Mucosa of rectum (tissue), 2 donors: Measurements from ENCODE around the gene SMYD4.

Experiments
- H3K27ac ChIP-seq, 2 donors: one replicate each; pipeline ENCODE4 v1.7.0; 2013; ENCODE audit warnings: inconsistent platforms in 2 of 2, low read depth in 2 of 2, low read length in 2 of 2
- H3K27me3 ChIP-seq, 2 donors: one replicate each; pipeline ENCODE4 v1.7.0; 2013; ENCODE audit warnings: low read length in 2 of 2; ENCODE audit not compliant: control insufficient read depth in 2 of 2, insufficient read depth in 2 of 2
- H3K36me3 ChIP-seq, 2 donors: one replicate each; pipeline ENCODE4 v1.7.0; 2013; ENCODE audit warnings: low read length in 2 of 2; ENCODE audit not compliant: control insufficient read depth in 2 of 2, insufficient read depth in 2 of 2
- H3K4me1 ChIP-seq, 2 donors: one replicate each; pipeline ENCODE4 v1.7.0; 2013; ENCODE audit warnings: low read length in 2 of 2, mild to moderate bottlenecking in 1 of 2; ENCODE audit not compliant: control insufficient read depth in 2 of 2, insufficient read depth in 2 of 2
- H3K4me3 ChIP-seq, 2 donors: one replicate each; pipeline ENCODE4 v1.7.0; 2013; ENCODE audit warnings: low read length in 2 of 2
- H3K9ac ChIP-seq, 2 donors: one replicate each; pipeline ENCODE4 v1.7.0; 2013; ENCODE audit warnings: low read length in 2 of 2, low read depth in 1 of 2, mild to moderate bottlenecking in 1 of 2
- H3K9me3 ChIP-seq, 2 donors: one replicate each; pipeline ENCODE4 v1.7.0; 2013; ENCODE audit warnings: low read length in 2 of 2; ENCODE audit not compliant: control insufficient read depth in 2 of 2
- donor health status: healthy.
- donor health status: Normal muscosa, but diverticular disease.

SMYD4 gene

GRCh38 chr17:1829592-1830257, at the start of gene SMYD4, which contains the start of gene RPA1:
TSS of gene SMYD4 (minus strand) at chr17:1829902. CDS start at chr17:1827994, 1,908 bp downstream.
TSS of gene RPA1 (plus strand) at chr17:1830005. CDS start at chr17:1830094, 89 bp downstream.
- Histone ChIP-seq H3K9me3 (no peaks in the 10 kb centered on the region), H3K27me3 (no peaks in the 10 kb centered on the region), H3K36me3 (peaks cover 3 to 8% of the 10 kb centered on the region in 2 donors), H3K4me3 (peak within 1 kb of the TSS; percentile 65 to 90), H3K27ac (peak within 1 kb of the TSS; percentile 78 to 81), H3K4me1 (peaks cover 7 to 11% of the 10 kb centered on the region in 2 donors), H3K9ac (peak within 1 kb of the TSS; percentile 84 to 86)

GRCh38 chr17:1878419-1879121, 48.9 kb upstream of the SMYD4 start:
- Histone ChIP-seq H3K27me3 (no peaks in the 10 kb centered on the region), H3K4me1 (no peaks in the 10 kb centered on the region), H3K9ac (no peak overlapping the region), H3K4me3 (no peak overlapping the region), H3K9me3 (no peaks in the 10 kb centered on the region), H3K36me3 (peaks cover 60 to 66% of the 10 kb centered on the region in 2 donors), H3K27ac (no peak overlapping the region)

- H3K9ac ChIP-seq = no peak overlapping the region
- no peak overlapping the region for H3K27ac ChIP-seq
- H3K4me1 ChIP-seq = peaks cover 0 to 2% of the 10 kb centered on the region in 2 donors
- peaks cover 52 to 57% of the 10 kb centered on the region in 2 donors for H3K36me3 ChIP-seq
- H3K27me3 ChIP-seq = no peaks in the 10 kb centered on the region
- no peak overlapping the region for H3K4me3 ChIP-seq
- no peaks in the 10 kb centered on the region for H3K9me3 ChIP-seq
Observed at GRCh38 chr17:1875597-1875996, 45.9 kb upstream of the SMYD4 start.

- no peak overlapping the region for H3K4me3 ChIP-seq
- H3K36me3 ChIP-seq = peaks cover 36% of the 10 kb centered on the region in 2 donors
- H3K4me1 ChIP-seq = peaks cover 0 to 2% of the 10 kb centered on the region in 2 donors
- H3K27me3 ChIP-seq = no peaks in the 10 kb centered on the region
- H3K27ac ChIP-seq = no peak overlapping the region
- H3K9me3 ChIP-seq = no peaks in the 10 kb centered on the region
- no peak overlapping the region for H3K9ac ChIP-seq
Observed at GRCh38 chr17:1873418-1873817, 43.7 kb upstream of the SMYD4 start.

- Histone ChIP-seq H3K27me3 (no peaks in the 10 kb centered on the region), H3K27ac (no peak overlapping the region), H3K36me3 (peaks cover 35 to 37% of the 10 kb centered on the region in 2 donors), H3K4me3 (no peak overlapping the region), H3K9ac (no peak overlapping the region), H3K4me1 (peaks cover 0 to 2% of the 10 kb centered on the region in 2 donors), H3K9me3 (no peaks in the 10 kb centered on the region)
Observed at GRCh38 chr17:1872976-1873375, 43.3 kb upstream of the SMYD4 start.

GRCh38 chr17:1872254-1872653, 42.6 kb upstream of the SMYD4 start:
- Histone ChIP-seq H3K27me3 (no peaks in the 10 kb centered on the region), H3K9me3 (no peaks in the 10 kb centered on the region), H3K27ac (no peak overlapping the region), H3K4me3 (no peak overlapping the region), H3K36me3 (peaks cover 28 to 32% of the 10 kb centered on the region in 2 donors), H3K4me1 (peaks cover 0 to 2% of the 10 kb centered on the region in 2 donors), H3K9ac (no peak overlapping the region)

GRCh38 chr17:1871756-1872155, 42.1 kb upstream of the SMYD4 start:
- H3K36me3 ChIP-seq = peaks cover 23 to 27% of the 10 kb centered on the region in 2 donors
- no peaks in the 10 kb centered on the region for H3K27me3 ChIP-seq
- H3K4me3 ChIP-seq = no peak overlapping the region
- no peaks in the 10 kb centered on the region for H3K9me3 ChIP-seq
- H3K27ac ChIP-seq = no peak overlapping the region
- H3K4me1 ChIP-seq = peaks cover 0 to 2% of the 10 kb centered on the region in 2 donors
- no peak overlapping the region for H3K9ac ChIP-seq

- Histone ChIP-seq H3K27ac (peak overlapping the region in 1 of 2 donors; percentile 13), H3K36me3 (peaks cover 18 to 22% of the 10 kb centered on the region in 2 donors), H3K9me3 (no peaks in the 10 kb centered on the region), H3K4me3 (no peak overlapping the region), H3K9ac (no peak overlapping the region), H3K27me3 (no peaks in the 10 kb centered on the region), H3K4me1 (peaks cover 0 to 2% of the 10 kb centered on the region in 2 donors)
Observed at GRCh38 chr17:1870592-1870991, 40.9 kb upstream of the SMYD4 start.

GRCh38 chr17:1868090-1868489, 38.4 kb upstream of the SMYD4 start:
- Histone ChIP-seq H3K9ac (no peak overlapping the region), H3K36me3 (peaks cover 8 to 10% of the 10 kb centered on the region in 2 donors), H3K4me1 (peaks cover 0 to 2% of the 10 kb centered on the region in 2 donors), H3K27ac (no peak overlapping the region), H3K27me3 (no peaks in the 10 kb centered on the region), H3K9me3 (no peaks in the 10 kb centered on the region), H3K4me3 (no peak overlapping the region)

GRCh38 chr17:1867307-1867706, 37.6 kb upstream of the SMYD4 start:
- H3K36me3 ChIP-seq = peaks cover 8 to 10% of the 10 kb centered on the region in 2 donors
- no peak overlapping the region for H3K9ac ChIP-seq
- H3K27ac ChIP-seq = no peak overlapping the region

More at GRCh38 chr17:1867307-1867706, 37.6 kb upstream of the SMYD4 start:
- Histone ChIP-seq H3K27me3 (no peaks in the 10 kb centered on the region), H3K4me1 (peaks cover 0 to 2% of the 10 kb centered on the region in 2 donors), H3K9me3 (no peaks in the 10 kb centered on the region), H3K4me3 (no peak overlapping the region)
